Posterior vena cava (tissue), 2 donors: ENCODE data around the gene SHISA7. TPM values are rescaled to one million over a fixed set of nuclear protein-coding genes. Genes with fewer than 3 reads are reported as not detected.
A peak's percentile ranks its signal among the peaks of the same experiment; 100 is the strongest.
"Not testable (repeated sequence)": the region's sequence is repeated elsewhere in the genome, so short reads cannot be mapped to it uniquely, and the experiment has no call there.

Source experiments
- DNase-seq: peaks from one replicate; pipeline ENCODE4 v3.0.0-alpha.2; 2020; ENCODE audit warnings: low spot score
- intact Hi-C, 2 donors: fragments of 100-400 bp; cut with DNase I; formaldehyde crosslinking; loops; one replicate each; pipeline versions ENCODE4 v1.14.1 to v1.14.2; 2022 to 2023
- total RNA-seq, 2 donors: library from RNA; stranded (reverse); fragmentation: NEBNext Ultra II Directional; extraction: Animal tissue kit (Norgen Biotek cat#: 25700); gene quantifications; one replicate each; pipeline ENCODE4 v1.2.1, GENCODE V29; 2021
- donor health status: DM: yes; HTN: yes; CAD: no.
- donor health status: DM: yes; HTN: yes; CAD: no.

The SHISA7 gene
- total RNA-seq, 2 donors from 2014 or later = not detected

DNA sequence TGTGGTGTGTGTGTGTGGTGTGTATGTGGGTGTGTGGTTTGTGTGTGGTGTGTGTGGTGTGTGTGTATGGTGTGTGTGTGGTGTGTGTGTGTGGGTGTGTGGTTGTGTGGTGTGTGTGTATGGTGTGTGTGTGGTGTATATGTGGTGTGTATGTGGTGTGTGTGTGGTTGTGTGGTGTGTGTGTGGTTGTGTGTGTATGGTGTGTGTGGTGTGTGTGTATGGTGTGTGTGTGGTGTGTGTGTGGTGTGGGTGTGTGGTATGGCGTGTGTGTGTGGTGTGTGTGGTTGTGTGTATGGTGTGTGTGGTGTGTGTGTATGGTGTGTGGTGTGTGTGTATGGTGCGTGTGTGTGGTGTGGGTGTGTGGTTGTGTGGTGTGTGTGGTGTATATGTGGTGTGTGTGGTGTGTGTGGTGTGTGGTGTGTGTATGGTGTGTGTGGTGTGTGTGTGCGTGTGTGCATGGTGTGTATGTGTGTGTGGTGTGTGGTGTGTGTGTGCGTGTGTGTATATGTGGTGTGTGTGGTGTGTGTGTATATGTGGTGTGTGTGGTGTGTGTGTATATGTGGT lies 8.7 kb downstream of the SHISA7 start:
- intact Hi-C loops = loop anchor here in 1 of 2 donors (10.0 kb wide), 1 partner anchor 300 kb away; no protein-coding TSS in a partner anchor
- DNase-seq = no peak

DNA sequence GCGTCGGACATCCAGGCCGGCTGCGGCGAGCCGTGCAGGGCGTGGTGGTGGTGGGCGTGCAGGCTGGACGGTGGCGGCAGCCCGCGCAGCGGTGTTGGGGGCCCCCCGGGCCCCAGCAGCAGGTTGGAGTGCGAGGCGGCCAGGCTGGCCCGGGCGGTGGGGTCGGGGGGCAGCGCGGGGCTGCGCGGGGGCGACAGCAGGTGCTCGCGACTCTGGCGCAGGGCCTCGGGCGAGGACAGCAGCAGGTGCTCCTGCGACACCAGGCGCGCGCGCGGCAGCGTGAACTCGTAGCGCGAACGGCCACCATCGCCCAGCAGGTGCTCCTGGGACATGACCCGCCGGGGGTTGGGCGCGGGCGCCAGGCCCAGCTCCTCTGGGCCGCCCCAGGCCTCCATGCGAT lies 9.8 kb downstream of the SHISA7 start:
- no peak for DNase-seq
- intact Hi-C loops = loop anchor here in 1 of 2 donors (1.0 to 10.0 kb wide), 2 partner anchors 39 to 298 kb away; no protein-coding TSS in a partner anchor

- intact Hi-C loops = loop anchor here in 1 of 2 donors (10.0 kb wide), 1 partner anchor 298 kb away; no protein-coding TSS in a partner anchor
- DNase-seq = no peak
Measured at GRCh38 chr19:55432241-55432959, 10.7 kb downstream of the SHISA7 start.

DNA sequence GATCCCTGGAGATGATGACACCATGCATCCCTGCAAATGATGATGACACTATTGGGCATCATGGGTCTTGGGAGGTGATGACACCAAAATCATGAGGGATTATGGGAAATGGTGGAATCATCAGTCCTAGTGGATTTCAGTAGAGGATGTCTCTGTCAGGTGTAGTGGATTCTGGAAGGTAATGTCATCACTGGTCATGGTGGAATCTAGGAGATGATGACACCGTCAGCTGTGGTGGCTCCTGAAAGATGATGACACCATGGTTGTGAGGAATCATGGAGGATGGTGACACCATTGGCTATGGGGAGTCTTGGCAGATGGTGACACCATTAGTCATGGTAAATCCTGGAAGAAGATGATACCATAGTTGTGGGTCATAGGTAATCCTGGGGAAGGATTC lies 11.9 kb downstream of the SHISA7 start:
- intact Hi-C loops = loop anchor here in 1 of 2 donors (10.0 kb wide), 1 partner anchor 296 kb away; no protein-coding TSS in a partner anchor

GRCh38 chr19:55426042-55426441 lies 17.1 kb downstream of the SHISA7 start:
- DNase-seq = no peak
- intact Hi-C loops = loop anchor here in 1 of 2 donors (5.0 kb wide), 1 partner anchor 1189 kb away; no protein-coding TSS in a partner anchor

More for the DNA sequence above, 11.9 kb downstream of the SHISA7 start:
- DNase-seq = no peak

DNA sequence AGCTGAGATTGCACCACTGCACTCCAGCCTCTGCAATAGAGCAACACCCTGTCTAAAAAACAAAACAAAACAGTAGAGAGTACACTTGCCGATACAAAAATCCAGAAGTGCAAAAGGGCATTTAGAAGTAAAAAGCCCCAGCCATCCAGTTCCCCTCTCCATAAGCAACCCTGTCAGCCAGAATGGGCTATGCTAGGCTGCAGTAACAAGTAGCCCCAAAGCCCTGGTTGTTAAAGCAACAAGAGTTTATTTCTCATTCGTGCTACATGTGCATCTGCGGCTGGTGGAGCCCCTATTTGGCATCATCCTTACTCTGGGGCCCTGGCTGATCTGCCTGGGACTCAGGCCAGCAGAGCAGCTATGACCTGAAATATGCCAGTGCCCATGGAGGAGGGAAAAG lies 18.6 kb downstream of the SHISA7 start:
- intact Hi-C loops = no loop called here
- DNase-seq = no peak

- no peak for DNase-seq
- intact Hi-C loops = no loop called here
Measured at GRCh38 chr19:55423225-55424005, 19.7 kb downstream of the SHISA7 start.

- DNase-seq, intact Hi-C loops: not testable (repeated sequence)
Measured at GRCh38 chr19:55421281-55421680, 21.8 kb downstream of the SHISA7 start.

DNA sequence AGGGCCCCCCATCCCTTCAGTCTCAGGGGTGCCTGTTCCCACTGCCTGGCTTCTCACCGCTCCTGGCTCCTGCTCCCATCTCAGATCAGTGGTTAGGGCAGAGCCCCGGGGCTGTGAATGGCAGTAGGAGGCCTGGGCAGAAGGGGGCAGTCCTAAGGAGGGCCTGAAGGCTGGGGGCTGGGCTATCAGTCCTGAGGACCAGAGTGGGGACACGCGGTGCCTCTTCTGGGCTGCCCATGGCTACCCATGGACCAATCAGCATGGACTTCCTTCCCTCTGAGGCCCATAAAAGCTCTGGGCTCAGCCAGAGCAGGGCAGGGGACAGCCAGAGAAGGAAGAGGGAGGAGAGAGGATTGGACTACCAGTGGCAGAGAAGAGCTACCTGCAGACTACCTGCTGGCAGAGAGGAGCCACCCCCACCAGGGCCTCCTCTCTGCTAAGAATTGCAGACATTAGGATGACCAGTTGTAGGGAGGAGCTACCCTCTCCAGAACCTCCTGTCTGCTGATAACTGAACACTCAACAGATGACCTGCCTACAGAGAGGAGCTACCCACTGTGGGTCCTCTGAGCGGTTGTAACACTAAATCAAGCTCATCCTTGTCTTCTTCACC lies 23.4 kb downstream of the SHISA7 start:
- intact Hi-C loops = loop anchor here in 1 of 2 donors (5.0 kb wide), 1 partner anchor 1803 kb away; no protein-coding TSS in a partner anchor
- DNase-seq = no peak

GRCh38 chr19:55419103-55419502 lies 24.0 kb downstream of the SHISA7 start:
- DNase-seq = no peak
- intact Hi-C loops = loop anchor here in 1 of 2 donors (5.0 kb wide), 1 partner anchor 1803 kb away; no protein-coding TSS in a partner anchor

GRCh38 chr19:55418185-55418584 lies 24.9 kb downstream of the SHISA7 start:
- intact Hi-C loops = loop anchor here in 1 of 2 donors (5.0 kb wide), 1 partner anchor 1804 kb away; no protein-coding TSS in a partner anchor
- no peak for DNase-seq

DNA sequence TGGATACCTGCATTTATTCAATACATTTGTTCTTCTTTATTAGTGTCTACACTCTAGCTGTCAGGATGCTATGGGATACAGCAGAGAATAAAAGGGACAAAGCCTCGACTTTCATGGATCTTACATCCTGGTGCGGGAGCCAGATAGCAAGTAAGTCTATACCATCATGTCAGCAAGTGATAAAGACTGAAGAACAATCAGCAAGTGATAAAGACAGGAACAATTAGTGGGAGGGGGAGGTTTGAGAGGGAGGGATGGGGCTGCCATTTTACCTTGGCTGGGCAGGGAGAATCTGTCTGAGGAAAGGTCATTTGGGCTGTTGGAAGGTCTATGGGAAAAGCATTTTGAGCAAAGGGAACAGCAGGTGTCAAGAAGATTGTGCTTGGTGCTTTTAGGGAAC lies 32.9 kb downstream of the SHISA7 start:
- intact Hi-C loops = no loop called here
- no peak for DNase-seq

GRCh38 chr19:55409179-55409578 lies 33.9 kb downstream of the SHISA7 start:
- intact Hi-C loops = not testable (repeated sequence)

DNA sequence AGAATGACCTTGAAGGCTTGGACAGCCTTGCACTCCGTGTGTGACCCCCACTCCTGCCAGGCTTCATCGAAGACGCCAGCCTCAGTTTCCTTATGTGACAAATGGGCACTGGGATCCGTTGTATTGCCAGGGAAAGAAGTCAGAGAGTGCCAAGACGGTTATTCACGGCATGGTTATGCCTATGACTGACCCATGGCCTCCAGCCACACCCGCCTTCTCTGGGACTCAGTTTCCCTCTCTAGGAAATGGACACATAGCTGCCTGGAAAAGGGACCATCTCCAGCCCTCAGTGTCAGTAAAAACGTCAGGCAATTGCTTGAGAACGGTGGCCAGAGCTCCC lies 34.6 kb downstream of the SHISA7 start:
- no peak for DNase-seq
- intact Hi-C loops = no loop called here

More at GRCh38 chr19:55409179-55409578, 33.9 kb downstream of the SHISA7 start:
- DNase-seq = not testable (repeated sequence)

- intact Hi-C loops = no loop called here
- peak; percentile 100 for DNase-seq
Measured at GRCh38 chr19:55407800-55408532, 35.1 kb downstream of the SHISA7 start.

DNA sequence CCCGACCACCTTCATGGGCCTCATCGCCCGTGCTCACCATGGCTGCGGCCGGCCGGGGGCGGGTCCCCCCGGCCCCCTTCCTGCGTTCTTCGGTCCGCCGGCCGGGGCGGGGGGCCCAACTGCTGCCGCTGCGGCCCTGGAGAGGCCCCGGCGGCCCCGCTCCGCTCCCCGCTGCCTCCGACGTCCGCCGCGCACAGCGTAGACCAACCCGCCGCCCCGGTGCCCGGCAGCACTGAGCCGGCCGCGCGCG lies 35.6 kb downstream of the SHISA7 start, which contains the start of gene UBE2S:
TSS of gene UBE2S (minus strand) at position 239 of the 250 bp plus-strand sequence. CDS start at position 40, 199 bp downstream.
- DNase-seq, intact Hi-C loops: not testable (repeated sequence)

- peak; percentile 86 for DNase-seq
- intact Hi-C loops = no loop called here
Measured at GRCh38 chr19:55406826-55407549, 36.1 kb downstream of the SHISA7 start.
